PC-3 (cell line): ENCODE data around the gene ABHD6.

Experiments used
- CTCF ChIP-seq: fragments of 300-600 bp; sonication (generic); conservative IDR thresholded peaks from 2 replicates; pipeline ENCODE4 v1.5.1; 2017; ENCODE audit warnings: antibody characterized with exemption, low read depth, mild to moderate bottlenecking, low read length
- EZH2 ChIP-seq: fragments of 300-600 bp; sonication (generic); IDR thresholded peaks from one replicate; pipeline ENCODE4 v1.6.1; 2017; ENCODE audit warnings: antibody characterized with exemption, mild to moderate bottlenecking, low read length; ENCODE audit not compliant: unreplicated experiment
- EZH2phosphoT487 ChIP-seq: fragments of 300-600 bp; sonication (generic); IDR thresholded peaks from 2 replicates; pipeline ENCODE4 v1.6.1; 2018; ENCODE audit warnings: mild to moderate bottlenecking, antibody characterized with exemption, low read length, borderline replicate concordance

GRCh38 chr3:58335652-58335947 lies 98.0 kb downstream of the ABHD6 start:
- no peak for TF ChIP-seq CTCF
- TF ChIP-seq EZH2, result no peak
- TF ChIP-seq EZH2phosphoT487, result no peak
